Thyroid gland (tissue), 4 donors: Measurements from ENCODE around the gene HOXB7.

ENCODE experiments used
- POLR2A ChIP-seq, 2 donors: fragments of 450-650 bp; IDR thresholded peaks; one replicate each; pipeline ENCODE4 v1.6.1; 2017; ENCODE audit warnings: antibody characterized with exemption in 2 of 2, mild to moderate bottlenecking in 2 of 2, moderate library complexity in 1 of 2
- TF ChIP-seq, protein P1 (sequence below), 6 experiments: fragments of 200-600 bp in 3 of 6; fragments of 450-650 bp in 3 of 6; sonication (generic) in 3 of 6; IDR thresholded peaks; one replicate each; pipeline ENCODE4 v1.5.1; 2016 to 2019; ENCODE audit warnings: antibody characterized with exemption in 6 of 6, mild to moderate bottlenecking in 2 of 6, inconsistent platforms in 1 of 6, moderate library complexity in 1 of 6

DNA sequence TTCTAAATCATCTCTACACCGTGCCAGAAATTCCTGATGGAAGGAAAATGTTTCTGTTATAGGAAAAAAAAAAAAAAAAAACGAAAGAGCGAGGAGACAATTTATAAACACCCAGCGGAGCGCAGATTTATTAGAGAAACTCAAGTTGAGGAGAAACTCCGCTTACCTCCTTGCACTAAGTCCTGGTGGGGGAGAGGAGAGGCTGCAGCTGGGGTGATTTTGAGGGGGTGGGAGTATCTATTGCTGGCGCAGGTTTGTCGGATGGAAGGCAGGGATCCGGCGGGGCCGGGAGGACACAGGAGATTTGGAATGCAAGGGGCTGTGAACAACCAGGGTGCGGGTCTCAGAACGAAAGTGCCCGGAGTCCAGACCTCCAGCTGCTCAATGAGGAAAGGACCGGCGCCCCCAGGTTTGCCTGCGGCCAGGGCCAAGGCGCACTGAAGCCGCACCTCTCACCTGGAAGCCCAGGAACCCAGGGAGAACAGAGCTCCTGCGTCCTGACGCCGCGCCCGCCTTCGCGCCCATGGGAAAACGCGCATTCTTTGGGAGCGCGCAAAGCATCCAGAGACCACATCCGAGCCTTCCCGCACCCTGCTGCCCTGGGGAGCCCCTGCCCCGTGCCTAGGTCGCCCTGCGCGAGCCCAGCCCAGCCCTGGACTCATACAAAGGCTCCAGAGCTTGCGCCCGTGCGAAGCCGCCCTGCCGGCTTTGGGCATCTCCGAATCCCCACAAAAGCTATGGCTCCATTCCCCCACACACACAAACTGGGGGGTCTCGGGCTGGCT lies 6.8 kb upstream of the HOXB7 start:
- TF ChIP-seq, protein P1, sequence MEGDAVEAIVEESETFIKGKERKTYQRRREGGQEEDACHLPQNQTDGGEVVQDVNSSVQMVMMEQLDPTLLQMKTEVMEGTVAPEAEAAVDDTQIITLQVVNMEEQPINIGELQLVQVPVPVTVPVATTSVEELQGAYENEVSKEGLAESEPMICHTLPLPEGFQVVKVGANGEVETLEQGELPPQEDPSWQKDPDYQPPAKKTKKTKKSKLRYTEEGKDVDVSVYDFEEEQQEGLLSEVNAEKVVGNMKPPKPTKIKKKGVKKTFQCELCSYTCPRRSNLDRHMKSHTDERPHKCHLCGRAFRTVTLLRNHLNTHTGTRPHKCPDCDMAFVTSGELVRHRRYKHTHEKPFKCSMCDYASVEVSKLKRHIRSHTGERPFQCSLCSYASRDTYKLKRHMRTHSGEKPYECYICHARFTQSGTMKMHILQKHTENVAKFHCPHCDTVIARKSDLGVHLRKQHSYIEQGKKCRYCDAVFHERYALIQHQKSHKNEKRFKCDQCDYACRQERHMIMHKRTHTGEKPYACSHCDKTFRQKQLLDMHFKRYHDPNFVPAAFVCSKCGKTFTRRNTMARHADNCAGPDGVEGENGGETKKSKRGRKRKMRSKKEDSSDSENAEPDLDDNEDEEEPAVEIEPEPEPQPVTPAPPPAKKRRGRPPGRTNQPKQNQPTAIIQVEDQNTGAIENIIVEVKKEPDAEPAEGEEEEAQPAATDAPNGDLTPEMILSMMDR (IDR thresholded peaks at IDR 0.05), result no peak
- no peak for TF ChIP-seq POLR2A (IDR thresholded peaks at IDR 0.05)
